Mesenchymal stem cell (in vitro differentiated cells and primary cell): ENCODE results near the gene DLGAP5.

Experiments used
- DNase-seq: peaks from one replicate; pipeline ENCODE4 v3.0.0-alpha.2; 2013
- H2AFZ ChIP-seq: one replicate; pipeline ENCODE4 v1.6.1; 2013; ENCODE audit warnings: low read depth, mild to moderate bottlenecking, control low read depth, inconsistent platforms, low read length, moderate library complexity
- H2AK5ac ChIP-seq: 2 replicates; pipeline ENCODE4 v1.6.1; 2013; ENCODE audit warnings: low read length, moderate library complexity, mild to moderate bottlenecking, inconsistent platforms; ENCODE audit not compliant: severe bottlenecking
- H2BK120ac ChIP-seq: one replicate; pipeline ENCODE4 v1.6.1; 2013; ENCODE audit warnings: low read depth, mild to moderate bottlenecking, inconsistent platforms, low read length, moderate library complexity
- H2BK12ac ChIP-seq, 2 experiments: one replicate each; pipeline ENCODE4 v1.6.1; 2013; ENCODE audit warnings: inconsistent platforms in 2 of 2, low read length in 2 of 2, mild to moderate bottlenecking in 2 of 2, moderate library complexity in 2 of 2, control low read depth in 1 of 2
- H2BK15ac ChIP-seq: one replicate; pipeline ENCODE4 v1.6.1; 2013; ENCODE audit warnings: mild to moderate bottlenecking, low read depth, inconsistent platforms; ENCODE audit not compliant: poor library complexity, severe bottlenecking
- H2BK5ac ChIP-seq: 2 replicates; pipeline ENCODE4 v1.6.1; 2013; ENCODE audit warnings: low read depth, mild to moderate bottlenecking, low read length, control low read depth, inconsistent platforms; ENCODE audit not compliant: poor library complexity, severe bottlenecking
- H3K14ac ChIP-seq, 2 experiments: one replicate each; pipeline ENCODE4 v1.6.1; 2013; ENCODE audit warnings: inconsistent platforms in 2 of 2, low read length in 2 of 2, control low read depth in 1 of 2, mild to moderate bottlenecking in 1 of 2, moderate library complexity in 1 of 2
- H3K18ac ChIP-seq, 2 experiments: one replicate each; pipeline ENCODE4 v1.6.1; 2013; ENCODE audit warnings: inconsistent platforms in 2 of 2, low read length in 2 of 2, control low read depth in 1 of 2, low read depth in 1 of 2, mild to moderate bottlenecking in 1 of 2
- H3K23ac ChIP-seq, 2 experiments: one replicate each; pipeline ENCODE4 v1.6.1; 2013; ENCODE audit warnings: inconsistent platforms in 2 of 2, low read length in 2 of 2, mild to moderate bottlenecking in 2 of 2, moderate library complexity in 2 of 2, control low read depth in 1 of 2
- H3K27ac ChIP-seq: 2 replicates; pipeline ENCODE4 v1.5.1; 2013; ENCODE audit warnings: mild to moderate bottlenecking, moderate library complexity, low read length, control low read depth, inconsistent platforms; ENCODE audit not compliant: poor library complexity, severe bottlenecking
- H3K27me3 ChIP-seq, 2 experiments: 2 replicates each; pipeline versions ENCODE4 v1.6.1 to v1.7.0; 2013; ENCODE audit warnings: low read length in 2 of 2, mild to moderate bottlenecking in 2 of 2, moderate library complexity in 2 of 2, control low read depth in 1 of 2, inconsistent platforms in 1 of 2; ENCODE audit not compliant: control insufficient read depth in 1 of 2, insufficient read depth in 1 of 2
- H3K36me3 ChIP-seq, 2 experiments: 2 replicates each; pipeline versions ENCODE4 v1.6.1 to v1.7.0; 2013; ENCODE audit warnings: low read length in 2 of 2, control low read depth in 1 of 2, inconsistent platforms in 1 of 2, low read depth in 1 of 2, mild to moderate bottlenecking in 1 of 2; ENCODE audit not compliant: insufficient read depth in 2 of 2, control insufficient read depth in 1 of 2
- H3K4ac ChIP-seq, 2 experiments: one replicate each; pipeline ENCODE4 v1.6.1; 2013; ENCODE audit warnings: inconsistent platforms in 2 of 2, low read length in 2 of 2, mild to moderate bottlenecking in 2 of 2, moderate library complexity in 2 of 2, control low read depth in 1 of 2, low read depth in 1 of 2
- H3K4me1 ChIP-seq: 2 replicates; pipeline ENCODE4 v1.6.1; 2013; ENCODE audit warnings: low read depth, low read length, control low read depth; ENCODE audit not compliant: control insufficient read depth, insufficient read depth
- H3K4me2 ChIP-seq: 2 replicates; pipeline ENCODE4 v1.6.1; 2013; ENCODE audit warnings: low read length, mild to moderate bottlenecking, inconsistent platforms; ENCODE audit not compliant: poor library complexity, severe bottlenecking
- H3K4me3 ChIP-seq, 2 experiments: 2 replicates each; pipeline versions ENCODE4 v1.5.1 to v1.7.0; 2013; ENCODE audit warnings: low read length in 2 of 2, mild to moderate bottlenecking in 2 of 2, control low read depth in 1 of 2, low read depth in 1 of 2; ENCODE audit not compliant: insufficient read depth in 1 of 2
- H3K79me1 ChIP-seq: replicated peaks from 2 replicates; pipeline ENCODE4 v1.6.1; 2013; ENCODE audit warnings: mild to moderate bottlenecking, control low read depth, low read length, inconsistent platforms; ENCODE audit not compliant: poor library complexity, severe bottlenecking
- H3K9ac ChIP-seq: 2 replicates; pipeline ENCODE4 v1.7.0; 2013; ENCODE audit warnings: mild to moderate bottlenecking, low read length, moderate library complexity
- H3K9me3 ChIP-seq: 2 replicates; pipeline ENCODE4 v1.7.0; 2013; ENCODE audit warnings: mild to moderate bottlenecking, low read length; ENCODE audit not compliant: control insufficient read depth
- H4K8ac ChIP-seq: one replicate; pipeline ENCODE4 v1.6.1; 2013; ENCODE audit warnings: inconsistent platforms, mild to moderate bottlenecking, low read length, moderate library complexity
- H4K91ac ChIP-seq: one replicate; pipeline ENCODE4 v1.6.1; 2013; ENCODE audit warnings: mild to moderate bottlenecking, low read length, inconsistent platforms
- WGBS: methylation state at CpG from one replicate; pipeline ENCODE4 v1.1.7; 2013; ENCODE audit warnings: mixed read lengths; 5-methylcytosine and 5-hydroxymethylcytosine counted together

Gene DLGAP5

DNA sequence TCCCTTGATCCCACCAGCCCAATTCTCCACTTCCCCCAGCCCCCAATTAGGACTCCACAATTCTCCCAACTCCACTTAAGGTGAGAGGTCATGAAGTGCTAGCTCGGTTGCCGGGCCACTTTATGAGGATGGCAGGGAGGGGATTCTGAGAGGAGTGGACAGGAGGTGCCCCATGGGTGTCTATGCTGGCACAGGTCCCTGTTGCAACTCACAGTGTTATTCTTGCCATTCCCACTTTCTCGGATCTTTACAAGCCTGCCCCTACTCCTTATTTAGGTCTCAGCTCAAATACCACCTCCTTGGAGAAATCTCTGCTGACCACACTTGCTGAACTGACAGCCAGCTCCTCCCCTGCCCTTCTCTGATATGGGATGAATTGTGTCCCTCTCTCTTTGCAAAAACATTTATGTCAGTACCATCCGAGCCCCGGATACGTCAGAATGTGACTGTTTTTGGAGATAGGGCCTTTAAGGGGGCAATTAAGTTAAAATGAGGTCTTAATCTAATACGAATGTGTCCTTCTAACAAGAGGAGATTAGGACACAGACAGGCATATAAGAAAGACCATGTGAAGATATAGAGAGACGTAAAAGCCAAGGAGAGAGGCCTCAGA is 66.5 kb downstream of the DLGAP5 start:
- no peak overlapping the region for H2BK15ac ChIP-seq
- peaks cover 13% of the 10 kb centered on the region for H3K4me1 ChIP-seq
- H3K4me2 ChIP-seq = no peak overlapping the region
- no peak overlapping the region for H3K9ac ChIP-seq
- H3K36me3 ChIP-seq = no peaks in the 10 kb centered on the region
- no peak overlapping the region for H3K4me3 ChIP-seq
- no peak overlapping the region for H2BK120ac ChIP-seq
- H3K27ac ChIP-seq = no peak overlapping the region
- H3K79me1 ChIP-seq = no peaks in the 10 kb centered on the region
- H3K27me3 ChIP-seq = no peaks in the 10 kb centered on the region
- H4K91ac ChIP-seq = no peak overlapping the region
- no peak overlapping the region for H3K23ac ChIP-seq
- no peaks in the 10 kb centered on the region for H3K9me3 ChIP-seq
- H2AFZ ChIP-seq = no peak overlapping the region
- H3K14ac ChIP-seq = no peak overlapping the region
- WGBS = 98% methylated on average over 7 of the region's 8 CpGs
- H4K8ac ChIP-seq = no peak overlapping the region
- no peak for DNase-seq
- H3K4ac ChIP-seq = no peak overlapping the region
- H3K18ac ChIP-seq = no peak overlapping the region
- no peak overlapping the region for H2BK12ac ChIP-seq
- no peak overlapping the region for H2AK5ac ChIP-seq
- no peak overlapping the region for H2BK5ac ChIP-seq

DNA sequence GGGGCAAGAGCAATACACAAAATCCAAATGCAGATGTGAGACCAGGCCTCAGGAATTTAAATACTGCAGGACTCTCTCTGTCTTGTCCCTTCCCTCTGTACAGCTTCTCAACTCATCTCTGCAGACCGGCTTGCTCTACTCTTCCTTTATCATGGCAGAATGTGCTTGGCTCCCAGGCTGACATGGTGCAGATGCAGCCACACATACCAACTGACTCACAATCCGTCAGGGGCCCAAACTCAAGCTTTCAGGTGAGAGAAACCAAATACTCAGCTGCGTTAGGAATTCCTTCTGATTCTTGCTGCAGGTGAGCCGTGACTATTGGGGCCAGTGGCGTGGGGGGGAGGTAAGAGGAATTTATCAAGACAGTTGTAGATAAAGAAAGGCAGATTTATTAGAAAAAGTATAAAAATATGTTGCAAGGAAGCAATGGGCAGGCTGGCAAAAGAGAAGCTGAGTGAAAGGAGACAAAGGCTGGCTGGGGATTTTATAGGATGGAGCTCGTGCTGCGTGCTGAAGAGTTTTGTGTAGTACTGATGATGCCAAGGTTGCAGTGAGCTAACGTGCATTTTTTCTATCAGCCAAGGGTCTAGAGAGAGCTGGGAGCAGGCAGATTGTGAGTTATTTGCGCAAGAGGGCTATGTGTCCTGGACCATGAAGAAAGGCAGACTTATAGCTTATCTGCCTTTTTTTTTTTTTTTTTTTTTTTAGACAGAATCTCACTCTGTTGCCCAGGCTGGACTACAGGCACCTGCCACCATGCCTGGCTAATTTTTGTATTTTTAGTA is 67.3 kb downstream of the DLGAP5 start:
- no peak overlapping the region for H2BK120ac ChIP-seq
- no peaks in the 10 kb centered on the region for H3K79me1 ChIP-seq
- no peak overlapping the region for H3K9ac ChIP-seq
- no peaks in the 10 kb centered on the region for H3K9me3 ChIP-seq
- peak overlapping the region in 1 of 2 experiments; percentile 28 for H3K18ac ChIP-seq
- H2BK15ac ChIP-seq = no peak overlapping the region
- H2AFZ ChIP-seq = no peak overlapping the region
- DNase-seq = no peak
- no peaks in the 10 kb centered on the region for H3K36me3 ChIP-seq
- H3K4ac ChIP-seq = no peak overlapping the region
- no peak overlapping the region for H3K14ac ChIP-seq
- WGBS = 90% methylated on average over 8 of the region's 9 CpGs
- H3K27me3 ChIP-seq = no peaks in the 10 kb centered on the region
- no peak overlapping the region for H4K8ac ChIP-seq
- no peak overlapping the region for H3K4me3 ChIP-seq
- no peak overlapping the region for H2BK5ac ChIP-seq
- no peak overlapping the region for H2BK12ac ChIP-seq
- H3K27ac ChIP-seq = no peak overlapping the region
- H3K4me1 ChIP-seq = peaks cover 12% of the 10 kb centered on the region
- no peak overlapping the region for H2AK5ac ChIP-seq
- H3K23ac ChIP-seq = no peak overlapping the region
- no peak overlapping the region for H4K91ac ChIP-seq
- H3K4me2 ChIP-seq = no peak overlapping the region

DNA sequence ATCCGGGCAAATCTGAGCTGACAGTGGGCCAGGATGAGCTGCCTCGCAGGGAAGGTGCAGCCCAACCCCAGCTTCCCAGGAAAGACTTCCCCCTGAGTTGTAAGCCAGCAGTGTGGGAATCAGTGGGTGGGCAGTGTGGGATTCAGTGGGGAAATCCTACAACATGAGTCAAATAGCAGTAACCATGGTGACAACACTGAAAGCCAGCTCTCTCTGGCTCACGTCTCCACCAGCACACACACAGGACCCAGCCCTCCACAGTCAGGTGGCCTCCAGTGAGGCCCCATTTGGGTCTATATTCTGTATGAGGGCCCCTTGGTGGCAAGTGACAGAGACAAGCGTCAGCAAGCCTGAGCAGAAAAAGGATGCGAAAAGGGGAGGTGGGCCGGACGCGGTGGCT is 68.3 kb downstream of the DLGAP5 start:
- Histone ChIP-seq H4K8ac (peak overlapping the region; percentile 57), H3K9me3 (no peaks in the 10 kb centered on the region), H3K79me1 (no peaks in the 10 kb centered on the region), H3K36me3 (no peaks in the 10 kb centered on the region), H3K4me3 (peak overlapping the region in 1 of 2 experiments; percentile 35), H2BK120ac (no peak overlapping the region), H2BK15ac (peak overlapping the region; percentile 63), H2BK12ac (peak overlapping the region; percentile 32 to 87), H3K4ac (no peak overlapping the region), H3K18ac (peak overlapping the region; percentile 34 to 53), H3K9ac (peak overlapping the region; percentile 31), H2AFZ (no peak overlapping the region), H3K14ac (no peak overlapping the region), H3K4me2 (peak overlapping the region; percentile 24), H3K23ac (peak overlapping the region in 1 of 2 experiments; percentile 23), H2AK5ac (no peak overlapping the region), H4K91ac (peak overlapping the region; percentile 53), H2BK5ac (no peak overlapping the region), H3K27ac (no peak overlapping the region), H3K4me1 (peaks cover 12% of the 10 kb centered on the region), H3K27me3 (no peaks in the 10 kb centered on the region)
- 48% methylated on average over 3 of the region's 8 CpGs for WGBS
- peak; percentile 92 for DNase-seq

DNA sequence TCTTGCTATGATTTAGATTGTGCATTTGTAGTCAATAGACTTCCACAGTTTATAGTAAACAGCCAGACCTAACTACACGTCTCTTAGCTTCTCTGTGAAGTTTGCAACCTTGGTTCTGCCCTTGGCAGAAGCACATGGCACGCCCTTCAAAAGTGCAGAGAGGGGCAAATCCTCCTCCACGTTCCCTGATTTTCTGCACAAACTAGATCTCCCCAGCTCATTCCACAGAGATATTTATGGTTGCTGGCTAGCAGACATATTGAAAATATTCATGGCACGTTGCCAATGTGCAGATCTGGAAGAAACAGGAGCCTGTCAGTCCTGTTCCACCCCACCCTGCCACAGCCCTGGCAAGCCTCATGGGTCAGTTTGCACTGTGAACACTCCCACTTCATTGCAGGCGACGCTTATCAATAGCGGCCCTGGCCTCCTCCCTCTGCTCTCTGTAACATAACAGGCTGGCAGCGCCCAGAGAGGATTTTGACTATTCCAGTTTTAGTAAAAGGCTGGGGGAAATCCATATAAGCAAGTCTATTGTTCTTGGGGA is 68.9 kb downstream of the DLGAP5 start:
- Histone ChIP-seq H2BK15ac (no peak overlapping the region), H4K91ac (no peak overlapping the region), H3K9ac (peak overlapping the region; percentile 31), H3K18ac (peak overlapping the region in 1 of 2 experiments; percentile 34), H3K23ac (no peak overlapping the region), H2AK5ac (no peak overlapping the region), H3K4me1 (peaks cover 12% of the 10 kb centered on the region), H2BK5ac (no peak overlapping the region), H2BK120ac (no peak overlapping the region), H3K14ac (no peak overlapping the region), H4K8ac (peak overlapping the region; percentile 57), H3K4me2 (peak overlapping the region; percentile 24), H3K36me3 (no peaks in the 10 kb centered on the region), H2BK12ac (no peak overlapping the region), H3K27ac (no peak overlapping the region), H3K4ac (no peak overlapping the region), H3K9me3 (no peaks in the 10 kb centered on the region), H3K4me3 (peak overlapping the region in 1 of 2 experiments; percentile 35), H3K79me1 (no peaks in the 10 kb centered on the region), H3K27me3 (no peaks in the 10 kb centered on the region), H2AFZ (no peak overlapping the region)
- 82% methylated on average over 8 of the region's 8 CpGs for WGBS
- DNase-seq = no peak
